H1 (cell line): ENCODE measurements around the gene ARHGDIB. TPM values are rescaled to one million over a fixed set of nuclear protein-coding genes. Genes with fewer than 3 reads are reported as not detected.

Source experiments
- BCL11A ChIP-seq, 2 experiments: IDR thresholded peaks; one replicate each; pipeline ENCODE4 v1.6.1; 2011; ENCODE audit warnings: low read depth in 2 of 2, low read length in 2 of 2, mild to moderate bottlenecking in 2 of 2
- GABPA ChIP-seq: IDR thresholded peaks from 2 replicates; pipeline ENCODE4 v1.6.1; 2011; ENCODE audit warnings: mild to moderate bottlenecking, low read length, moderate library complexity, borderline replicate concordance; ENCODE audit not compliant: insufficient read depth
- GTF2F1 ChIP-seq: IDR thresholded peaks from 2 replicates; pipeline ENCODE4 v1.6.1; 2012; ENCODE audit warnings: low read depth, low read length, improper control_type of control experiment, borderline replicate concordance
- JUND ChIP-seq: IDR thresholded peaks from 2 replicates; pipeline ENCODE4 v1.6.1; 2011; ENCODE audit warnings: mild to moderate bottlenecking, improper control_type of control experiment, low read length
- NANOG ChIP-seq: IDR thresholded peaks from 2 replicates; pipeline ENCODE4 v1.6.1; 2011; ENCODE audit warnings: low read length, low read depth, mild to moderate bottlenecking, inconsistent platforms; ENCODE audit not compliant: insufficient read depth, poor library complexity, severe bottlenecking
- SAP30 ChIP-seq: fragments of 300-600 bp; sonication (generic); IDR thresholded peaks from 2 replicates; pipeline ENCODE4 v1.7.1; 2012; ENCODE audit warnings: low read length, moderate library complexity, mild to moderate bottlenecking, inconsistent platforms; ENCODE audit not compliant: insufficient read depth, insufficient replicate concordance
- SIRT6 ChIP-seq: IDR thresholded peaks from one replicate; pipeline ENCODE4 v1.7.1; 2012; ENCODE audit warnings: low read length, inconsistent platforms
- SP4 ChIP-seq: IDR thresholded peaks from 2 replicates; pipeline ENCODE4 v1.6.1; 2012; ENCODE audit warnings: low read length, inconsistent platforms
- SUZ12 ChIP-seq: fragments of 200-600 bp; sonication (generic); IDR thresholded peaks from 2 replicates; pipeline ENCODE4 v1.6.1; 2012; ENCODE audit warnings: mild to moderate bottlenecking, inconsistent platforms, low read length, moderate library complexity, mixed read lengths
- polyA plus RNA-seq, 7 experiments: library from polyadenylated mRNA; depleted of rRNA in 3 of 7; stranded (reverse) in 5 of 7; unstranded in 2 of 7; fragments of >200 nt in 5 of 7; fragments of 200-250 nt in 2 of 7; gene quantifications; 1 replicate in 5 of 7; 2 replicates in 1 of 7; 4 replicates in 1 of 7; pipeline versions ENCODE4 v1.2.1 to v1.2.3, GENCODE V29; 2011 to 2013; ENCODE audit warnings: missing spikeins in 2 of 7, mixed read lengths in 2 of 7
- total RNA-seq: library from RNA; stranded (reverse); fragmentation: NEBNext Ultra II Directional; extraction: Animal tissue kit (Norgen Biotek cat#: 25700); gene quantifications from 2 replicates; pipeline ENCODE4 v1.2.1, GENCODE V29; 2021

The ARHGDIB gene
- total and polyA plus RNA-seq, 2 of the 8 experiments (the other 6 are each of a cell fraction or from before 2014, with no cell fraction given) = 0.82 to 1.3 TPM

- TF ChIP-seq NANOG = no peak
- TF ChIP-seq JUND = no peak
- TF ChIP-seq SIRT6 = no peak
- TF ChIP-seq GABPA = no peak
- no peak for TF ChIP-seq BCL11A (IDR thresholded peaks at IDR 0.05; ENCODE audit: low read depth in 2 of 2, low read length in 2 of 2)
- no peak for TF ChIP-seq GTF2F1
- no peak for TF ChIP-seq SUZ12
- no peak for TF ChIP-seq SP4
- no peak for TF ChIP-seq SAP30
These were observed at the start of gene ARHGDIB (continued) for GRCh38 chr12:14961466-14962152.
